Ovary (tissue), 3 donors: ENCODE data around the gene STRN4.

Source experiments
- CTCF ChIP-seq, 3 donors: fragments of 450-650 bp in 2 of 3; fragments of 200-600 bp in 1 of 3; IDR thresholded peaks; one replicate each; pipeline versions ENCODE4 v1.5.1 to v1.8.0; 2016 to 2022; ENCODE audit warnings: antibody characterized with exemption in 3 of 3, mild to moderate bottlenecking in 1 of 3
- EP300 ChIP-seq: sonication (generic); formaldehyde crosslinking; IDR thresholded peaks from one replicate; pipeline ENCODE4 v1.6.1; 2017; ENCODE audit warnings: antibody characterized with exemption
- POLR2A ChIP-seq: fragments of 450-650 bp; IDR thresholded peaks from one replicate; pipeline ENCODE4 v1.6.1; 2017; ENCODE audit warnings: antibody characterized with exemption, mild to moderate bottlenecking, moderate library complexity
- donor health status: DM: no; HTN: no; CAD: no.

- TF ChIP-seq CTCF (IDR thresholded peaks at IDR 0.05) (no peak), POLR2A (no peak), EP300 (no peak)
Measured at GRCh38 chr19:46700704-46701103, 45.5 kb downstream of the STRN4 start.
